Heart left ventricle (tissue), 16 donors: Measurements from ENCODE around the gene PCDHGA1. TPM values are rescaled to one million over a fixed set of nuclear protein-coding genes. Genes with fewer than 3 reads are reported as not detected.

ENCODE experiments used
- ATAC-seq, 4 donors: fragments of 200-7000 bp; cut with Tn5 transposase; one replicate each; pipeline ENCODE4 v1.9.1; 2020 to 2022; ENCODE audit warnings: moderate library complexity in 4 of 4, mild to moderate bottlenecking in 3 of 4, moderate number of reproducible peaks in 1 of 4
- DNase-seq, 5 donors: peaks; one replicate each; pipeline ENCODE4 v3.0.0-alpha.2; 2020
- H3K27ac ChIP-seq, 12 donors: fragments of 200-600 bp; sonication (generic) in 4 of 12; one replicate each; pipeline versions ENCODE4 v1.5.0 to v1.8.0; 2016 to 2022; ENCODE audit warnings: mild to moderate bottlenecking in 2 of 12
- H3K27me3 ChIP-seq, 9 donors: fragments of 200-600 bp; sonication (generic) in 2 of 9; one replicate each; pipeline versions ENCODE4 v1.5.1 to v1.8.0; 2016 to 2022; ENCODE audit warnings: mild to moderate bottlenecking in 3 of 9
- H3K36me3 ChIP-seq, 9 donors: fragments of 200-600 bp; sonication (generic) in 2 of 9; one replicate each; pipeline versions ENCODE4 v1.5.0 to v1.8.0; 2018 to 2022; ENCODE audit warnings: mild to moderate bottlenecking in 2 of 9
- H3K4me1 ChIP-seq, 12 donors: fragments of 200-600 bp; sonication (generic) in 4 of 12; one replicate each; pipeline versions ENCODE4 v1.5.0 to v1.8.0; 2016 to 2022; ENCODE audit warnings: mild to moderate bottlenecking in 3 of 12
- H3K4me3 ChIP-seq, 12 donors: fragments of 200-600 bp; sonication (generic) in 4 of 12; one replicate each; pipeline versions ENCODE4 v1.5.0 to v1.8.0; 2017 to 2022; ENCODE audit warnings: mild to moderate bottlenecking in 9 of 12, moderate library complexity in 4 of 12
- H3K9me3 ChIP-seq, 12 donors: fragments of 200-600 bp; sonication (generic) in 4 of 12; one replicate each; pipeline versions ENCODE4 v1.5.0 to v1.8.0; 2016 to 2022; ENCODE audit warnings: mild to moderate bottlenecking in 1 of 12
- CTCF ChIP-seq, 12 donors: fragments of 200-600 bp; sonication (generic) in 4 of 12; IDR thresholded peaks; one replicate each; pipeline versions ENCODE4 v1.5.0 to v1.8.0; 2018 to 2022; ENCODE audit warnings: antibody characterized with exemption in 12 of 12, mild to moderate bottlenecking in 5 of 12
- POLR2A ChIP-seq, 2 donors: fragments of 450-650 bp; IDR thresholded peaks; one replicate each; pipeline ENCODE4 v1.6.1; 2017; ENCODE audit warnings: antibody characterized with exemption in 2 of 2, mild to moderate bottlenecking in 2 of 2, moderate library complexity in 2 of 2
- WGBS, 4 donors: extraction: QIAGEN DNeasy Blood & Tissue Kit in 2 of 4; methylation state at CpG; one replicate each; pipeline versions ENCODE4 v1.1.5 to v1.1.7; 2013 to 2018; 5-methylcytosine and 5-hydroxymethylcytosine counted together
- intact Hi-C, 10 donors: fragments of 100-400 bp; cut with DNase I; formaldehyde crosslinking; loops; one replicate each; pipeline versions ENCODE4 v1.11.1 to v1.14.2; 2022
- polyA plus RNA-seq, 2 donors: library from polyadenylated mRNA; stranded (reverse); fragments of 200-250 nt; gene quantifications; one replicate each; pipeline ENCODE4 v1.2.3, GENCODE V29; 2013
- total RNA-seq, 9 donors: library from RNA; depleted of rRNA in 2 of 9; stranded (reverse); fragments of >200 nt in 2 of 9; fragmentation: NEBNext Ultra II Directional in 3 of 9; extraction: Animal tissue kit (Norgen Biotek cat#: 25700) in 3 of 9; gene quantifications; one replicate each; pipeline versions ENCODE4 v1.1.0 to v1.2.4, GENCODE V29; 2016 to 2023
- donor health status: ischemic (EF 13 %, LVEDD 7.1; RV severe dilation, severe dysfunction).
- donor health status: healthy with polysubstance abuse.
- donor health status: DM: no; HTN: yes; CAD: no.
- donor health status: DM: no; HTN: no; CAD: no.
- donor health status: ischemic (EF 25% LVEDD 6.9; RV normal size, moderate dysfunction).
- donor health status: ischemic (EF 25% LVEDD 5.7; RV mildly dilated, moderate dysfunction).
- donor health status: healthy.
- donor health status: DM: yes; HTN: yes; CAD: no.
- donor health status: ischemic (EF 35%, LVEDD 5.7; RV mildly dilated, moderate dysfunction).
- donor health status: nonischemic (EF 11% LVEDD 7.7; RV severe dilation, severe dysfunction).
- donor health status: DM: yes; HTN: yes; CAD: no.
- donor health status: PGD.
- donor health status: ischemic (EF 29% LVEDD 5.4; RV normal size, mild dysfunction).
- donor health status: nonischemic (EF 23%, LVEDD 6.1; RV moderate dilation, normal function).

The PCDHGA1 gene
- total and polyA plus RNA-seq, 11 donors, result 1.3 to 4.9 (median 3.1) TPM

GRCh38 chr5:141517880-141518617 is 187.7 kb downstream of the PCDHGA1 start:
- ATAC-seq, result no peak
- TF ChIP-seq CTCF (IDR thresholded peaks at IDR 0.05) (no peak), POLR2A (IDR thresholded peaks at IDR 0.05) (no peak)

DNA sequence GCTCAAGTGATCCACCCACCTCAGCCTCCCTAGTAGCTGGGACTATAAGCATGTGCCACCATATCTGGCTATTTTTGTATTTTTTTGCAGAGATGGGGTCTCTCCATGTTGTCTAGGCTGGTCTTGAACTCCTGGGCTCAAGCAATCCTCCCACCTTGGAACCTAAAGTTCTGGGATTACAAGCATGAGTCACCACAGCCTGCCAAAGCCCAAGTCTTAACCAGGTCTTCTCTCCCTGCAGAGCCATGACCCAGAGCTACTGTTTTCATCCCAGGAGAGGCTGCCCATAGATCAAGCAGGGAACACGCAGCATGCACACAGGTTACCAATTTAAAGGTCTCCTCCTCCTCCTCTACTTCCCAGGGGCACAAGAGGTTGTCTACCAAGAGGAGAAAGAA is 188.3 kb downstream of the PCDHGA1 start:
- Histone ChIP-seq H3K27ac (peak overlapping the region in 7 of 12 donors; percentile 4 to 95 (median 85)), H3K27me3 (no peaks in the 10 kb centered on the region), H3K4me3 (no peak overlapping the region), H3K36me3 (peaks cover 0 to 80% (median 23%) of the 10 kb centered on the region in 9 donors), H3K4me1 (peaks cover 20 to 90% (median 76%) of the 10 kb centered on the region in 12 donors), H3K9me3 (no peaks in the 10 kb centered on the region)
- DNase-seq (no peak), ATAC-seq (no peak)
- TF ChIP-seq CTCF (IDR thresholded peaks at IDR 0.05) (no peak), POLR2A (IDR thresholded peaks at IDR 0.05) (no peak)
- WGBS, 4 donors, result 92 to 100% (median 97%) methylated on average over 1 of the region's 1 CpG
- intact Hi-C loops, result no loop called here

More at GRCh38 chr5:141517880-141518617, 187.7 kb downstream of the PCDHGA1 start:
- DNase-seq, result no peak
- Histone ChIP-seq H3K36me3 (peaks cover 0 to 74% (median 18%) of the 10 kb centered on the region in 9 donors), H3K27me3 (no peaks in the 10 kb centered on the region), H3K4me3 (no peak overlapping the region), H3K27ac (peak overlapping the region in 8 of 12 donors; percentile 4 to 95 (median 40)), H3K9me3 (no peaks in the 10 kb centered on the region), H3K4me1 (peaks cover 20 to 93% (median 75%) of the 10 kb centered on the region in 12 donors)
- intact Hi-C loops, result no loop called here
- WGBS, 4 donors, result 83 to 86% (median 85%) methylated on average over 11 of the region's 11 CpGs

GRCh38 chr5:141519605-141520565 is 189.6 kb downstream of the PCDHGA1 start:
- H3K4me1 ChIP-seq, result peaks cover 12 to 90% (median 74%) of the 10 kb centered on the region in 12 donors
- TF ChIP-seq CTCF (IDR thresholded peaks at IDR 0.05) (no peak), POLR2A (IDR thresholded peaks at IDR 0.05) (no peak)
- H3K36me3 ChIP-seq, result peaks cover 0 to 82% (median 27%) of the 10 kb centered on the region in 9 donors
- no peaks in the 10 kb centered on the region for H3K27me3 ChIP-seq
- peak overlapping the region in 11 of 12 donors; percentile 78 to 95 (median 84) for H3K27ac ChIP-seq
- ATAC-seq, result no peak
- no peak for DNase-seq
- H3K4me3 ChIP-seq, result no peak overlapping the region
- no peaks in the 10 kb centered on the region for H3K9me3 ChIP-seq
- 59 to 73% (median 63%) methylated on average over 3 of the region's 3 CpGs for WGBS, 4 donors
- intact Hi-C loops, result loop anchor here in 7 of 10 donors (2.0 to 10.0 kb wide), 11 partner anchors 37 to 195 kb away; partner anchors contain the start of genes PCDHGB7 (in 3 of the 7), PCDHGC3 (in 3 of the 7), PCDHGA11 (in 2 of the 7) and PCDHGA1 (in 1 of the 7)
